Skeletal muscle satellite cell (primary cell): ENCODE results near the gene MEAF6. TPM values are rescaled to one million over a fixed set of nuclear protein-coding genes. Genes with fewer than 3 reads are reported as not detected.
"Not testable (repeated sequence)": the region's sequence is repeated elsewhere in the genome, so short reads cannot be mapped to it uniquely, and the experiment has no call there.

ENCODE experiments used
- H3K27me3 ChIP-seq: 2 replicates; pipeline ENCODE4 v1.7.0; 2013; ENCODE audit warnings: low read length; ENCODE audit not compliant: control insufficient read depth, insufficient read depth
- H3K36me3 ChIP-seq: 2 replicates; pipeline ENCODE4 v1.7.0; 2013; ENCODE audit warnings: mild to moderate bottlenecking, control low read depth, low read length; ENCODE audit not compliant: insufficient read depth
- H3K4me1 ChIP-seq: 2 replicates; pipeline ENCODE4 v1.7.0; 2013; ENCODE audit warnings: low read length; ENCODE audit not compliant: control insufficient read depth, insufficient read depth
- H3K4me2 ChIP-seq: 2 replicates; pipeline ENCODE4 v1.7.0; 2013; ENCODE audit warnings: mild to moderate bottlenecking, low read length
- H3K4me3 ChIP-seq: 2 replicates; pipeline ENCODE4 v1.7.0; 2013; ENCODE audit warnings: low read length
- H3K9ac ChIP-seq: 2 replicates; pipeline ENCODE4 v1.7.0; 2013; ENCODE audit warnings: mild to moderate bottlenecking, low read depth, low read length, moderate library complexity
- H3K9me3 ChIP-seq: replicated peaks from 2 replicates; pipeline ENCODE4 v1.7.0; 2013; ENCODE audit warnings: mild to moderate bottlenecking, control low read depth, low read length
- total RNA-seq: library from RNA; depleted of rRNA; stranded (reverse); fragments of >200 nt; gene quantifications from 2 replicates; pipeline ENCODE4 v1.2.3, GENCODE V29; 2012; rRNA removed

Gene MEAF6
- 52.9 and 59.1 TPM in 2 replicates for total RNA-seq

GRCh38 chr1:37514350-37515184 is at the start of gene MEAF6:
MEAF6 (minus strand) TSS chr1:37514766; CDS start chr1:37514746, 20 bp downstream.
- peak within 1 kb of the TSS; percentile 94 for H3K4me2 ChIP-seq
- H3K36me3 ChIP-seq, result peaks cover 17% of the 10 kb centered on the region
- peak within 1 kb of the TSS; percentile 82 for H3K4me3 ChIP-seq
- H3K27me3 ChIP-seq, result no peaks in the 10 kb centered on the region
- peaks cover 15% of the 10 kb centered on the region for H3K4me1 ChIP-seq
- no peaks in the 10 kb centered on the region for H3K9me3 ChIP-seq
- peak within 1 kb of the TSS; percentile 87 for H3K9ac ChIP-seq

GRCh38 chr1:37562984-37563383 is 48.4 kb upstream of the MEAF6 start:
- no peaks in the 10 kb centered on the region for H3K9me3 ChIP-seq
- H3K4me3 ChIP-seq, result no peak overlapping the region
- no peaks in the 10 kb centered on the region for H3K27me3 ChIP-seq
- no peak overlapping the region for H3K4me2 ChIP-seq
- H3K4me1 ChIP-seq, result no peaks in the 10 kb centered on the region
- no peak overlapping the region for H3K9ac ChIP-seq
- H3K36me3 ChIP-seq, result peaks cover 45% of the 10 kb centered on the region

GRCh38 chr1:37561133-37562132 is 46.9 kb upstream of the MEAF6 start:
- no peaks in the 10 kb centered on the region for H3K9me3 ChIP-seq
- H3K4me2 ChIP-seq, result no peak overlapping the region
- H3K9ac ChIP-seq, result no peak overlapping the region
- H3K4me1 ChIP-seq, result peaks cover 9% of the 10 kb centered on the region
- H3K36me3 ChIP-seq, result peaks cover 30% of the 10 kb centered on the region
- no peak overlapping the region for H3K4me3 ChIP-seq
- H3K27me3 ChIP-seq, result no peaks in the 10 kb centered on the region

- H3K36me3 ChIP-seq, result peaks cover 21% of the 10 kb centered on the region
These were observed 46.0 kb upstream of the MEAF6 start for GRCh38 chr1:37560401-37561132.

DNA sequence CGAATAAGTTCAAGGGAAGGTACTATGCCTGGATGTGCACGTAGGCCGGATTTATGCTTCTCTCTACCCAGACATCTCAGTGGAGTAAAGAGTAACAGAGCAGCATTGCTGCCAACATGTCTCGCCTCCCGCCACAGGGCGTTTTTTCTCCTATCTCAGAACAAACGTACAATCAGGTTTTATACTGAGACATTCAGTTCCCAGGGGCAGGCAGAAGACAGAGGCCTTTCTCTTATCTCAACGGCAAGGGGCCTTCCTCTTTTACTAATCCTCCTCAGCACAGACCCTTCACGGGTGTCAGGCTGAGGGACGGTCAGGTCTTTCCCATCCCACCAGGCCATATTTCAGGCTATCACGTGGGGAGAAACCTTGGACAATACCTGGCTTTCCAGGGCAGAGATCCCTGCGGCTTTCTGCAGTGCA is 45.4 kb upstream of the MEAF6 start:
- H3K4me2 ChIP-seq, H3K4me3 ChIP-seq, H3K27me3 ChIP-seq, H3K9ac ChIP-seq, H3K9me3 ChIP-seq: not testable (repeated sequence)
- H3K4me1 ChIP-seq, result peaks cover 13% of the 10 kb centered on the region
- H3K36me3 ChIP-seq, result peaks cover 15% of the 10 kb centered on the region

More at GRCh38 chr1:37560401-37561132, 46.0 kb upstream of the MEAF6 start:
- Histone ChIP-seq H3K27me3 (no peaks in the 10 kb centered on the region), H3K4me1 (peaks cover 13% of the 10 kb centered on the region), H3K4me3 (no peak overlapping the region), H3K9ac (no peak overlapping the region), H3K4me2 (no peak overlapping the region), H3K9me3 (no peaks in the 10 kb centered on the region)

DNA sequence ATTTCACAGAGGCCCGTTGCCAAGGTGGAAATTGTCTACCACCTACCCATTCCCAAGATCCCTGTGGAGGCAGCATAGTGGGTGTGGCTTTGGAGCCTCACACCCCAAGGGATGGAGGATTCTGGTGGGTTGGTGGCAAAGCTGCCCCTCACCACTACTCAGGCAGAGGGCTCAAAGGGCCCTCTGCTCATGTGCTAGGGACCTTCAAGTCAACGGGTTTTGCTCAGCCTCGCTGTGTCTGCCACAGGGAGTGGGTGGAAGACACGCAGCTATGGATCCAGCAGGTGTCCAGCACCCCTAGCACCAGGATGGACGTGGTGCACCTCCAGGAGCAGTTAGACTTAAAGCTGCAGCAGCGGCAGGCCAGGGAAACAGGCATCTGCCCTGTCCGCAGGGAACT is 44.5 kb upstream of the MEAF6 start:
- H3K4me2 ChIP-seq, result no peak overlapping the region
- peaks cover 13% of the 10 kb centered on the region for H3K4me1 ChIP-seq
- no peaks in the 10 kb centered on the region for H3K9me3 ChIP-seq
- no peak overlapping the region for H3K4me3 ChIP-seq
- H3K36me3 ChIP-seq, result peaks cover 8% of the 10 kb centered on the region
- H3K9ac ChIP-seq, result no peak overlapping the region
- H3K27me3 ChIP-seq, result no peaks in the 10 kb centered on the region

DNA sequence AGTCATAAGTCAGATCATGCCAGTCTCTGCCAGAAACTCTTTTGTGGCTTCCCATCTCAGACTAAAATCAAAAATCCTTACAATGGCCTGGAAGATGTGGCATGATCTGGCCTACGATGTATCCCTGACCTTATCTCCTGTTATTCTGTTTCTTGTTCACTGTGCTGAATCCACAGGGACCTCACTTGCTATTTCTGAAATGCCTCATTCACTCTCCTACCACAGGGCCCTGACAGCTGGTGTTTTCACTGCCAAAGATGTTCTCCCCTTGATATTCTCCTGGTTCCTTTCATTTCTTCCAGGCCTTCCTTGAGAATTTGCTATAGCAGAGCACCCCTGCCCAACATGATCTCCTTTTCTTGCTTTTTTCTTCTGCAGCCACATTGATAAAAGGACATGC is 43.8 kb upstream of the MEAF6 start:
- no peak overlapping the region for H3K4me3 ChIP-seq
- H3K36me3 ChIP-seq, result peaks cover 8% of the 10 kb centered on the region
- peaks cover 13% of the 10 kb centered on the region for H3K4me1 ChIP-seq
- H3K9ac ChIP-seq, result no peak overlapping the region
- H3K27me3 ChIP-seq, result no peaks in the 10 kb centered on the region
- no peaks in the 10 kb centered on the region for H3K9me3 ChIP-seq
- no peak overlapping the region for H3K4me2 ChIP-seq

DNA sequence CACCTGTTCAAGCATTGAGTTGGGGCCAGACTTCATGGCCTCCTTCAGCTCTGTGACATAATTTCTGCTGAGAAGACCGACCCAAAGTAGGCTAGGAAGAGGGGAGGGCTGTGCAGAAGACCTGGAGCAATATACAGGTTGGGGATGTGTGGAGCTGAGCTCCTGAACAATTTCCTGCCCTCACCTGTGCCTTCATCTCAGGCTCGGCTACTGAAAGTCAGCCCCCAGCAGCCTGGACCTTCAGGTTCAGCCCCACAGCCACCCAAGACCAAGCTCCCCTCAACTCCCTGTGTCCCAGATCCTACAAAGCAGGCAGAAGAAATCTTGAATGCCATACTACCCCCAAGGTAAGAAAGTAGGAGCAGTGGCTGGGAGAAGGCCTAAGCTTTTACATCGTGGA is 42.8 kb upstream of the MEAF6 start:
- H3K27me3 ChIP-seq, result no peaks in the 10 kb centered on the region
- peaks cover 9% of the 10 kb centered on the region for H3K36me3 ChIP-seq
- H3K4me3 ChIP-seq, result peak overlapping the region; percentile 71
- H3K9me3 ChIP-seq, result no peaks in the 10 kb centered on the region
- peak overlapping the region; percentile 79 for H3K9ac ChIP-seq
- H3K4me2 ChIP-seq, result peak overlapping the region; percentile 95
- H3K4me1 ChIP-seq, result peaks cover 22% of the 10 kb centered on the region

- H3K9me3 ChIP-seq, result no peaks in the 10 kb centered on the region
- peaks cover 9% of the 10 kb centered on the region for H3K36me3 ChIP-seq
- peak within 1 kb of the TSS; percentile 95 for H3K4me2 ChIP-seq
- H3K4me1 ChIP-seq, result peaks cover 23% of the 10 kb centered on the region
- peak within 1 kb of the TSS; percentile 71 for H3K4me3 ChIP-seq
- H3K9ac ChIP-seq, result peak within 1 kb of the TSS; percentile 79
- H3K27me3 ChIP-seq, result no peaks in the 10 kb centered on the region
These were observed 42.2 kb upstream of the MEAF6 start, which contains the start of gene DNALI1 for GRCh38 chr1:37556712-37557196. DNALI1 (plus strand) TSS chr1:37556940; CDS start chr1:37556995, 55 bp downstream.

- Histone ChIP-seq H3K4me3 (peak within 1 kb of the TSS; percentile 92), H3K4me1 (peaks cover 35% of the 10 kb centered on the region), H3K9ac (peak within 1 kb of the TSS; percentile 91), H3K9me3 (no peaks in the 10 kb centered on the region), H3K36me3 (peaks cover 14% of the 10 kb centered on the region), H3K4me2 (peak within 1 kb of the TSS; percentile 86), H3K27me3 (no peaks in the 10 kb centered on the region)
These were observed 39.6 kb upstream of the MEAF6 start, which contains the start of gene SNIP1 for GRCh38 chr1:37553927-37554808. SNIP1 (minus strand) TSS chr1:37554293; CDS start chr1:37554229, 64 bp downstream.
